ENCODE data around the gene HGS. TPM values are rescaled to one million over a fixed set of nuclear protein-coding genes. Genes with fewer than 3 reads are reported as not detected.

Gene HGS
- total and polyA plus RNA-seq, 2 of the 13 experiments (the other 11 are each of a cell fraction or from before 2014, with no cell fraction given), result 73.3 to 78.1 TPM

GRCh38 chr17:81635973-81636504, 47.8 kb upstream of the HGS start (continued):
- TF ChIP-seq BCL3 (CRISPR knock-in tag; IDR thresholded peaks at IDR 0.05) (0 out of 2 replicates have a peak, but pooled peaks have one; percentile 2), CREB1 (IDR thresholded peaks at IDR 0.05) (peak; percentile 34; the same call in 1 of the 2 replicates), CREB1 (CRISPR knock-in tag; IDR thresholded peaks at IDR 0.05) (no peak), ZBTB1 (CRISPR knock-in tag; IDR thresholded peaks at IDR 0.05; ENCODE audit: borderline replicate concordance) (no peak), JUNB (CRISPR knock-in tag; IDR thresholded peaks at IDR 0.05; ENCODE audit: borderline replicate concordance) (no peak), ATRX (CRISPR knock-in tag; IDR thresholded peaks at IDR 0.05; ENCODE audit: borderline replicate concordance) (no peak), DPF2 (CRISPR knock-in tag; IDR thresholded peaks at IDR 0.05; ENCODE audit: borderline replicate concordance, low read depth) (no peak), ZNF770 (CRISPR knock-in tag; IDR thresholded peaks at IDR 0.05) (no peak), ZNF350 (CRISPR knock-in tag; IDR thresholded peaks at IDR 0.05; ENCODE audit: borderline replicate concordance, low read depth) (peak; percentile 15; the same call in 1 of the 2 replicates), ZNF253 (CRISPR knock-in tag; IDR thresholded peaks at IDR 0.05; ENCODE audit: borderline replicate concordance) (no peak), ZNF883 (CRISPR knock-in tag; IDR thresholded peaks at IDR 0.05; ENCODE audit: not compliant biosample characterization) (no peak), AKAP8 (CRISPR knock-in tag; IDR thresholded peaks at IDR 0.05) (no peak), ZNF572 (CRISPR knock-in tag; IDR thresholded peaks at IDR 0.05) (no peak), ZNF564 (CRISPR knock-in tag; IDR thresholded peaks at IDR 0.05) (no peak), RELA (CRISPR knock-in tag; IDR thresholded peaks at IDR 0.05) (no peak), SMARCC2 (IDR thresholded peaks at IDR 0.05) (no peak), ZNF224 (CRISPR knock-in tag; IDR thresholded peaks at IDR 0.05) (0 out of 2 replicates have a peak, but pooled peaks have one; percentile 22), FLYWCH1 (CRISPR knock-in tag; IDR thresholded peaks at IDR 0.05) (0 out of 2 replicates have a peak, but pooled peaks have one; percentile 24), ZNF615 (CRISPR knock-in tag; IDR thresholded peaks at IDR 0.05; ENCODE audit: borderline replicate concordance) (no peak), PLRG1 (conservative IDR thresholded peaks at IDR 0.05) (no peak), RFX5 (IDR thresholded peaks at IDR 0.05; ENCODE audit: low read depth, low read length) (peak; percentile 97), ZNF383 (CRISPR knock-in tag; IDR thresholded peaks at IDR 0.05; ENCODE audit: borderline replicate concordance) (no peak), ZNF274 (CRISPR knock-in tag; IDR thresholded peaks at IDR 0.05) (peak; percentile 71; the same call in 1 of the 2 replicates)
- TF ChIP-seq, protein P1, sequence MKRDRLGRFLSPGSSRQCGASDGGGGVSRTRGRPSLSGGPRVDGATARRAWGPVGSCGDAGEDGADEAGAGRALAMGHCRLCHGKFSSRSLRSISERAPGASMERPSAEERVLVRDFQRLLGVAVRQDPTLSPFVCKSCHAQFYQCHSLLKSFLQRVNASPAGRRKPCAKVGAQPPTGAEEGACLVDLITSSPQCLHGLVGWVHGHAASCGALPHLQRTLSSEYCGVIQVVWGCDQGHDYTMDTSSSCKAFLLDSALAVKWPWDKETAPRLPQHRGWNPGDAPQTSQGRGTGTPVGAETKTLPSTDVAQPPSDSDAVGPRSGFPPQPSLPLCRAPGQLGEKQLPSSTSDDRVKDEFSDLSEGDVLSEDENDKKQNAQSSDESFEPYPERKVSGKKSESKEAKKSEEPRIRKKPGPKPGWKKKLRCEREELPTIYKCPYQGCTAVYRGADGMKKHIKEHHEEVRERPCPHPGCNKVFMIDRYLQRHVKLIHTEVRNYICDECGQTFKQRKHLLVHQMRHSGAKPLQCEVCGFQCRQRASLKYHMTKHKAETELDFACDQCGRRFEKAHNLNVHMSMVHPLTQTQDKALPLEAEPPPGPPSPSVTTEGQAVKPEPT (CRISPR knock-in tag; IDR thresholded peaks at IDR 0.05; ENCODE audit: low read depth), result no peak
- TF ChIP-seq, protein P2, sequence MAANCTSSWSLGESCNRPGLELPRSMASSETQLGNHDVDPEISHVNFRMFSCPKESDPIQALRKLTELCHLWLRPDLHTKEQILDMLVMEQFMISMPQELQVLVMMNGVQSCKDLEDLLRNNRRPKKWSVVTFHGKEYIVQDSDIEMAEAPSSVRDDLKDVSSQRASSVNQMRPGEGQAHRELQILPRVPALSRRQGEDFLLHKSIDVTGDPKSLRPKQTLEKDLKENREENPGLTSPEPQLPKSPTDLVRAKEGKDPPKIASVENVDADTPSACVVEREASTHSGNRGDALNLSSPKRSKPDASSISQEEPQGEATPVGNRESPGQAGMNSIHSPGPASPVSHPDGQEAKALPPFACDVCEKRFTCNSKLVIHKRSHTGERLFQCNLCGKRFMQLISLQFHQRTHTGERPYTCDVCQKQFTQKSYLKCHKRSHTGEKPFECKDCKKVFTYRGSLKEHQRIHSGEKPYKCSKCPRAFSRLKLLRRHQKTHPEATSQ (CRISPR knock-in tag; IDR thresholded peaks at IDR 0.05; ENCODE audit: borderline replicate concordance), result no peak
